ENCODE results near the gene MCM6. TPM values are rescaled to one million over a fixed set of nuclear protein-coding genes. Genes with fewer than 3 reads are reported as not detected.
"Not testable (repeated sequence)": the region's sequence is repeated elsewhere in the genome, so short reads cannot be mapped to it uniquely, and the experiment has no call there.

Gene MCM6
- total RNA-seq, 1 donor from 2014 or later, result 197 TPM

- no peaks in the 10 kb centered on the region for H3K36me3 Mint-ChIP-seq (ENCODE audit: low read depth)
- DNase-seq, result peak; percentile 41
- intact Hi-C loops (cut with micrococcal nuclease), result no loop called here
- peaks cover 5% of the 10 kb centered on the region for H3K27me3 Mint-ChIP-seq
- no peaks in the 10 kb centered on the region for H3K4me1 Mint-ChIP-seq
- H3K4me3 Mint-ChIP-seq, result no peak overlapping the region
- H3K27ac Mint-ChIP-seq, result no peak overlapping the region
- H3K9me3 Mint-ChIP-seq, result peaks cover 10% of the 10 kb centered on the region
Observed at GRCh38 chr2:135890149-135890548, 13.9 kb upstream of the MCM6 start.

GRCh38 chr2:135888587-135888986, 12.3 kb upstream of the MCM6 start:
- peaks cover 10% of the 10 kb centered on the region for H3K9me3 Mint-ChIP-seq
- H3K36me3 Mint-ChIP-seq (ENCODE audit: low read depth); H3K27me3 Mint-ChIP-seq; H3K4me3 Mint-ChIP-seq; intact Hi-C loops (cut with micrococcal nuclease); H3K4me1 Mint-ChIP-seq; H3K27ac Mint-ChIP-seq: not testable (repeated sequence)
- DNase-seq, result peak; percentile 52

- Mint-ChIP-seq H3K36me3 (ENCODE audit: low read depth) (no peaks in the 10 kb centered on the region), H3K4me1 (no peaks in the 10 kb centered on the region), H3K9me3 (peaks cover 10% of the 10 kb centered on the region), H3K27ac (peak overlapping the region; percentile 0), H3K4me3 (no peak overlapping the region), H3K27me3 (peaks cover 18% of the 10 kb centered on the region)
- DNase-seq, result peak; percentile 31
- intact Hi-C loops (cut with micrococcal nuclease), result no loop called here
Observed at GRCh38 chr2:135885709-135886108, 9.5 kb upstream of the MCM6 start.

DNA sequence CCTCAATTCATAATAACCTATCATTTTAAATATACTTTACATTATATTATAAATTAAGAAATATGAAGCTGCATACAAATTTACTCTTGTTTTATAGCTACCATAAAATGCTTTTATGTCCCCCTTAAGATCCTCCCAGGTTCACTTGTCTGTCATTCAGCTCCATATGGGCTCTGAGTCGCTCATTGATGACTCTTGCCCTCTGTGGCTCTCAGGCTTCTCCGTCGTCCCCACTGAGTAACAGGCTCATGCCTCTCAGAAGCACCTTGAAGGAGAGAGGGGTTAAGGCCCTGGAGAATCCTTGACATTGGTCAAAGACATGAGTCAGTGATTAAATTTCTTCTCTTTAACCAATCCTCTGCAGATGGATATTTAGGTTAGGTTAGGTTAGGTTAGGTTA, 6.2 kb upstream of the MCM6 start:
- no peaks in the 10 kb centered on the region for H3K9me3 Mint-ChIP-seq
- no peak overlapping the region for H3K27ac Mint-ChIP-seq
- peaks cover 19% of the 10 kb centered on the region for H3K27me3 Mint-ChIP-seq
- intact Hi-C loops (cut with micrococcal nuclease), result no loop called here
- no peaks in the 10 kb centered on the region for H3K36me3 Mint-ChIP-seq (ENCODE audit: low read depth)
- no peak for DNase-seq
- H3K4me1 Mint-ChIP-seq, result peaks cover 2% of the 10 kb centered on the region
- no peak overlapping the region for H3K4me3 Mint-ChIP-seq

DNA sequence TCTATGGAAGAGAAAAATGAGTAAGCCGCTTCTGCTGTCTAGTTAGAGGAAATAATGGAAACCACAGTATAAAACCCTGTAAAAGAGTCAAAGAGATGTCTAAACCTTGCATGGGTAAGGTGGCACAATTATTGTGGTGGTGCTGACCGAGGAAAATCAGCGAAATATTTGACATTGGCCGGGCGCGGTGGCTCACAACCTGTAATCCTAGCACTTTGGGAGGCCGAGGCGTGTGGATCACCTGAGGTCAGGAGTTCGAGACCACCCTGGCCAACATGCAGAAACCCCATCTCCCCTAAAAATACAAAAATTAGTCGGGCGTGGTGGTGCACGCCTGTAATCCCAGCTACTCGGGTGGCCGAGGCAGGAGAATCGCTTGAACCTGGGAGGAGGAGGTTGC, 527 bp upstream of the MCM6 start:
- H3K27me3 Mint-ChIP-seq, result not testable (repeated sequence)
- peaks cover 30% of the 10 kb centered on the region for H3K36me3 Mint-ChIP-seq (ENCODE audit: low read depth)

GRCh38 chr2:135875491-135876065, 665 bp downstream of the MCM6 start:
- H3K27me3 Mint-ChIP-seq, result peaks cover under 1% of the 10 kb centered on the region
- intact Hi-C loops (cut with micrococcal nuclease), result loop anchor here (1.0 to 2.0 kb wide), 8 partner anchors 55 to 956 kb away; partner anchors contain the start of genes DARS1, R3HDM1, RAB3GAP1 and UBXN4
- peak overlapping the region; percentile 78 for H3K4me3 Mint-ChIP-seq
- peaks cover 36% of the 10 kb centered on the region for H3K4me1 Mint-ChIP-seq
- peak; percentile 91 for DNase-seq
- peak overlapping the region; percentile 97 for H3K27ac Mint-ChIP-seq
- H3K36me3 Mint-ChIP-seq (ENCODE audit: low read depth), result peaks cover 42% of the 10 kb centered on the region
- no peaks in the 10 kb centered on the region for H3K9me3 Mint-ChIP-seq

More for the DNA sequence above, 527 bp upstream of the MCM6 start:
- Mint-ChIP-seq H3K4me3 (peak overlapping the region; percentile 83), H3K27ac (peak overlapping the region; percentile 89), H3K4me1 (peaks cover 29% of the 10 kb centered on the region)
- intact Hi-C loops (cut with micrococcal nuclease), result loop anchor here (1.0 to 2.0 kb wide), 5 partner anchors 109 to 957 kb away; partner anchors contain the start of genes DARS1, R3HDM1, UBXN4 and ZRANB3
- not testable (repeated sequence) for H3K9me3 Mint-ChIP-seq
- DNase-seq, result peak; percentile 64

DNA sequence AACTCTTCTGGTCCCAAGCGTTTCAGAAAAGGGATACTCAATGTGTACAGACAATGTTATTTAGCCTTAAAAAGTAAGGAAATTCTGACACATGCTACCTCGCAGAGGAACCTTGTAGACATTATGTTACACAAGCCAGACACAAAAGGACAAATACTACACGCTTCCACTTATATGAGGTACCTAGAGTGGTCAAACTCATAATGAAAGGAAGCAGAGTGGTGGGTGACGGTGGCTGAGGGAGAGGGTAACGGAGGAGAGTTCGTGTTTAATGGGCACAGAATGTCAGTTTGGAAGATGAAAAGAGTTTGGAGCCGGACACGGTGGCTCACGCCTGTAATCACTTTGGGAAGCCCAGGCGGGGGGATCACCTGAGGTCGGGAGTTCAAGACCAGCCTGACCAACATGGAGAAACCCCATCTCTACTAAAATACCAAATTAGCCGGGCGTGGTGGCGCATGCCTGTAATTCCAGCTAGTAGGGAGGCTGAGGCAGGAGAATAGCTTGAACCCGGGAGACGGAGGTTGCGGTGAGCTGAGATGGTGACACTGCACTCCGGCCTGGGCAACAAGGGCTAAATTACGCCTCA, 1.4 kb downstream of the MCM6 start:
- peaks cover 49% of the 10 kb centered on the region for H3K36me3 Mint-ChIP-seq (ENCODE audit: low read depth)
- H3K4me3 Mint-ChIP-seq, result peak overlapping the region; percentile 78
- intact Hi-C loops (cut with micrococcal nuclease), result loop anchor here (1.0 to 2.0 kb wide), 3 partner anchors 55 to 822 kb away; partner anchors contain the start of gene RAB3GAP1
- no peaks in the 10 kb centered on the region for H3K9me3 Mint-ChIP-seq
- no peak for DNase-seq
- peak overlapping the region; percentile 97 for H3K27ac Mint-ChIP-seq
- peaks cover 40% of the 10 kb centered on the region for H3K4me1 Mint-ChIP-seq
- no peaks in the 10 kb centered on the region for H3K27me3 Mint-ChIP-seq

DNA sequence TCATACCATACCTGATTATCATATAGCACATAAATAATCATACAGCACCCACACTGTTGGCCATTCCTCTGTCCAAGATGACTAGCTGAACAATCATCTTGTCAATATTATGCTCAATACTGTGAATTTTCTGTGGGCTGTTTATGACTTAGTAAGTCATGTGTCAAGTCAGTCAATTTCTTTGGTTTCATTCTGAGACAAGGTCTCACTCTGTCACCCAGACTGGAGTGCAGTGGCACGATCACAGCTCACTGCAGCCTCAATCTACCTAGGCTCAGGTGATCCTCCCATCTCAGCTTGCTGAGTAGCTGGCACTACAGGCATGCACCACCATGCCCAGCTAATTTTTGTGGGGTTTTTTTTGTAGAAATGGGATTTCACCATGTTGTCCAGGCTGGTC, 5.7 kb downstream of the MCM6 start:
- peaks cover 79% of the 10 kb centered on the region for H3K36me3 Mint-ChIP-seq (ENCODE audit: low read depth)
- no peaks in the 10 kb centered on the region for H3K9me3 Mint-ChIP-seq
- peaks cover 46% of the 10 kb centered on the region for H3K4me1 Mint-ChIP-seq
- H3K27me3 Mint-ChIP-seq, result no peaks in the 10 kb centered on the region
- H3K4me3 Mint-ChIP-seq, result no peak overlapping the region
- no peak for DNase-seq
- intact Hi-C loops (cut with micrococcal nuclease), result no loop called here
- H3K27ac Mint-ChIP-seq, result peak overlapping the region; percentile 57

GRCh38 chr2:135863233-135863632, 13.0 kb downstream of the MCM6 start:
- no peak overlapping the region for H3K4me3 Mint-ChIP-seq
- no peaks in the 10 kb centered on the region for H3K9me3 Mint-ChIP-seq
- intact Hi-C loops (cut with micrococcal nuclease), result loop anchor here (5.0 kb wide), 1 partner anchor 49 kb away; no protein-coding TSS in a partner anchor
- peaks cover 74% of the 10 kb centered on the region for H3K36me3 Mint-ChIP-seq (ENCODE audit: low read depth)
- no peaks in the 10 kb centered on the region for H3K27me3 Mint-ChIP-seq
- H3K27ac Mint-ChIP-seq, result no peak overlapping the region
- DNase-seq, result no peak
- peaks cover 27% of the 10 kb centered on the region for H3K4me1 Mint-ChIP-seq

- H3K27ac Mint-ChIP-seq, result no peak overlapping the region
- intact Hi-C loops (cut with micrococcal nuclease), result loop anchor here (5.0 kb wide), 1 partner anchor 50 kb away; no protein-coding TSS in a partner anchor
- H3K27me3 Mint-ChIP-seq, result no peaks in the 10 kb centered on the region
Observed at GRCh38 chr2:135862718-135863117, 13.5 kb downstream of the MCM6 start.

GRCh38 chr2:135853401-135853800, 22.8 kb downstream of the MCM6 start:
- intact Hi-C loops (cut with micrococcal nuclease), result no loop called here
- H3K9me3 Mint-ChIP-seq, result no peaks in the 10 kb centered on the region
- no peak overlapping the region for H3K4me3 Mint-ChIP-seq
- H3K27ac Mint-ChIP-seq, result no peak overlapping the region
- DNase-seq, result no peak
- no peaks in the 10 kb centered on the region for H3K27me3 Mint-ChIP-seq
- peaks cover 9% of the 10 kb centered on the region for H3K4me1 Mint-ChIP-seq
- H3K36me3 Mint-ChIP-seq (ENCODE audit: low read depth), result peaks cover 67% of the 10 kb centered on the region

More at GRCh38 chr2:135862718-135863117, 13.5 kb downstream of the MCM6 start:
- peaks cover 75% of the 10 kb centered on the region for H3K36me3 Mint-ChIP-seq (ENCODE audit: low read depth)
- no peak for DNase-seq
- peaks cover 24% of the 10 kb centered on the region for H3K4me1 Mint-ChIP-seq
- H3K4me3 Mint-ChIP-seq, result no peak overlapping the region
- H3K9me3 Mint-ChIP-seq, result no peaks in the 10 kb centered on the region

DNA sequence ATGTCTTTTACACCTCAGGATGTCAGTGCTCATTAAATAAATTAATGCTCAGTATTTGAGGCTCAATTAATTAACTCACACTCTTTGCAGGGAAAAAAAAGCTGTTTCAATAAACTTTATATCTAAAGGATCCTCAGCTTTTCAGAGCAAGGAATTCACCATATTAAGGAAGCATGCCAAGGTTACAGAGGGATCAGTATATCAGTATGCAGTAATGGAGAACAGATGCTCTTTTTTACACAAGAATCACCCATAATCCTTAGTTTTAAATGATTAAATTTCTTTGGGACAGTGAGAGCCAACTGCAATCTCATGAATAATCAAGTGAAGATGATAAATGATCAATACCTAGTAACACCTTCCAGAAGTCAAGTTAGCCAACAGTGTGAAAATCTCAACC, 24.4 kb downstream of the MCM6 start:
- DNase-seq, result no peak
- no peaks in the 10 kb centered on the region for H3K27me3 Mint-ChIP-seq
- H3K36me3 Mint-ChIP-seq (ENCODE audit: low read depth), result peaks cover 60% of the 10 kb centered on the region
- no peak overlapping the region for H3K27ac Mint-ChIP-seq
- intact Hi-C loops (cut with micrococcal nuclease), result no loop called here
- H3K4me1 Mint-ChIP-seq, result peaks cover 11% of the 10 kb centered on the region
- H3K9me3 Mint-ChIP-seq, result no peaks in the 10 kb centered on the region
- H3K4me3 Mint-ChIP-seq, result no peak overlapping the region

DNA sequence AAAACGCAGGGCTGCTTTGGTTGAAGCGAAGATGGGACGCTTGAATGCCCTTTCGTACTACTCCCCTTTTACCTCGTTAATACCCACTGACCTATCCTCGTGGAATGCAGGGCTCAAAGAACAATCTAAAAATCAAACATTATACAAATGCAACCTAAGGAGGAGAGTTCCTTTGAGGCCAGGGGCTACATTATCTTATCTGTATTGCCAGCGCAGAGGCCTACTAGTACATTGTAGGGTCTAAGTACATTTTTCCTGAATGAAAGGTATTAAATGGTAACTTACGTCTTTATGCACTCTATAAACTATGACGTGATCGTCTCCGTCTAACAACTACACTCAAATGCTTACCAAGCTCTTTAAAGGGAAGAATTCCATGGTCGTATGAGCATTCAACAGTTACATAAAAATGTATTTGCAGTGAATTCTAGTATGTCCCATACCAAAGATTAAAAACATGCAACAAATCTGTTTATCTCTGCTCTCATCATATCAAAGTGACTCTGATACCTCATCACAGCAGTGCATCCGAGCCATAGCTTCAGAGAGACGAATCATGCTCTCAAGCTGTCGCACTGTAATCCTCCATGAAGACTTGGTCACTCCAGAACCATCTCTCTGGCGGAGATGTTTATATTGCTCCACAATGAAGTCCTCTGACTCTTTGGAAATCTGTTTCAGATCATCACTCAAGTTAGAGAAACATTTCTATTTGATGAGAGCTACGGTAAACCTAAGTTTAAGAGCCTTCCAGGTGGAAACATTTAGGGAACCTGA, 25.2 kb downstream of the MCM6 start:
- Mint-ChIP-seq H3K27ac (no peak overlapping the region), H3K4me1 (peaks cover 11% of the 10 kb centered on the region), H3K9me3 (no peaks in the 10 kb centered on the region), H3K27me3 (no peaks in the 10 kb centered on the region), H3K4me3 (no peak overlapping the region), H3K36me3 (ENCODE audit: low read depth) (peaks cover 58% of the 10 kb centered on the region)
- intact Hi-C loops (cut with micrococcal nuclease), result no loop called here
- no peak for DNase-seq

DNA sequence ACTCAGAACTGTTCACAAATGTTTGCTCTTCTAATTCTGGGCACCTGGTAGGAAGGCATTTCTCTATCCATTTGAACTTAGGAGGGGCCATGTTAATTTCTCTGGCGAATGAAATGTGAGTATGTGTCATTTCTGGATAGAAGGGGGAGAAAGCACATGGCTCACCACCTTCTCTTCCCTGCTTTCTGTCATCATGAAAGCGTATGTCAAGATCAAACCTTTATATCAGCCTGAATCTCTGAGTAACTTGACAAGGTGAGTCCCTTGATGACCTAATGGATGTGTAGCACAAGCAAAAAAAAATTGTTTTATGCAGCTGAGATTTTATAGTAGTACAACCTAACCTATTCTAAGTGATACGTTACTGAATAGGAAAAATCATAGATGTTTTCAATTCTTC, 27.2 kb downstream of the MCM6 start:
- Mint-ChIP-seq H3K27me3 (no peaks in the 10 kb centered on the region), H3K4me1 (peaks cover 10% of the 10 kb centered on the region), H3K4me3 (no peak overlapping the region), H3K27ac (peak overlapping the region; percentile 63), H3K36me3 (ENCODE audit: low read depth) (peaks cover 68% of the 10 kb centered on the region), H3K9me3 (no peaks in the 10 kb centered on the region)
- intact Hi-C loops (cut with micrococcal nuclease), result loop anchor here (10.0 kb wide), 1 partner anchor 74 kb away; no protein-coding TSS in a partner anchor
- DNase-seq, result no peak
